ENCODE data around the gene JAG1.
"Not testable (repeated sequence)": the region's sequence is repeated elsewhere in the genome, so short reads cannot be mapped to it uniquely, and the experiment has no call there.

Gene JAG1

GRCh38 chr20:10604865-10605440, 68.8 kb downstream of the JAG1 start:
- DNase-seq: no peak

DNA sequence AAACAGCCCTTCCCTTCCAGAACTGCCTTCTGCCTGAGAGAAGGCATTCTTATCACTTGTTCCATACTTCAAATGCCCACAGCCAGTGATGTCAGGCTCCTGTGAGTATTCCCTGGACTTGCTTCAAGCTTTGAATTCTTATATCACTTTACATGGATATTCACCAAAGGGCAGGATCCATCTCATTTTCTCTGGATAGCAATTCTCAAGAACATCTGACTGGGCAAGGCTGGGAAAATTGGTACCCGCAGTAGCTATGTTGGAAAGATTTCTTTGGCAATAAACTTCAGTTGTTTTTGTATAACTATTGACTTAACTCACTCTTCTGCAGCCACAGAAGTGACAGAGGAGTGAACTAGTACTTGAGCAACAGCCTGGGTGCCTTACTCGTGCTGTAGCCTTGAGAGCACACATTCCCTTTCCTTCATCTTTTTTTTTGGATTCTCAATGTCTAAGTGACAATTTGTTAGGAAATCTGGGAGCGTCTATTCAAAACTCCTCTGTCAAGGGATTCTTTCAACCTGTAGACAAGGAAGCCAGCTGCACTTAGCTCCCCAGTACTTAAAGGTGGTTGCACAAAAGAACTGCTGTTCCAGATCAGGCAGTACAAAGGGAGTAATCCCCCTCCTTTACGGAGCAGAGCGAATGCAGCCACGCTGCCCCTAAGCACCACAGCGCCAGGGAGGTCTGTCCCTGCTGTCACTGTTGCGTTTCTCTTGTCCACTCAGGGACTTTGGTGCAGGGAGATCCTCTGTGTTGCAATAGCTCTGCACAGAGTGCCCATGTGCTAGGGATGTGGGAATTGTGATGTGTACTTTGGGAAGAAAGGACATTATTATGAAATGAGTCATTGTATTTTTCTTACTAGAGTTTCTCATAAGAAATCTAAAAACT, 69.6 kb downstream of the JAG1 start:
- DNase-seq: no peak

DNA sequence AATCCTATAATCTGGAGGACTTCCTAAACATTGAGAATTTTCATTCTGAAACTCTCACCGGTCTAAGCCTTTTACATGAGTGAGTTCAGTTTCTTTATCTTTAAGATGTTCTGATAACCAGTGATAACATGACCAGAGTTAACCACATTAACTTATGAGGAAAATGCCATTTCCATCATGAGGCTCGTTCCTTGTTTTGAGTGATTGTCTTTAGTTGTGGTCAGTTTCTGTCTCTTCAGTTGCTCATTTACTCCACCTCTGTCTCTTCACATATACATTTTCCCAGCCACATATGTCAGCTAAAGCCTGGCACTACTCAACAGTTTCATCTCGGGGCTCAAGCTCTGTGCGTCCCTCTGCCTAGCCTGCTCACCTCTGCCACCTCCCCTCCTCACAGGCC, 70.4 kb downstream of the JAG1 start:
- DNase-seq: peak; percentile 57

DNA sequence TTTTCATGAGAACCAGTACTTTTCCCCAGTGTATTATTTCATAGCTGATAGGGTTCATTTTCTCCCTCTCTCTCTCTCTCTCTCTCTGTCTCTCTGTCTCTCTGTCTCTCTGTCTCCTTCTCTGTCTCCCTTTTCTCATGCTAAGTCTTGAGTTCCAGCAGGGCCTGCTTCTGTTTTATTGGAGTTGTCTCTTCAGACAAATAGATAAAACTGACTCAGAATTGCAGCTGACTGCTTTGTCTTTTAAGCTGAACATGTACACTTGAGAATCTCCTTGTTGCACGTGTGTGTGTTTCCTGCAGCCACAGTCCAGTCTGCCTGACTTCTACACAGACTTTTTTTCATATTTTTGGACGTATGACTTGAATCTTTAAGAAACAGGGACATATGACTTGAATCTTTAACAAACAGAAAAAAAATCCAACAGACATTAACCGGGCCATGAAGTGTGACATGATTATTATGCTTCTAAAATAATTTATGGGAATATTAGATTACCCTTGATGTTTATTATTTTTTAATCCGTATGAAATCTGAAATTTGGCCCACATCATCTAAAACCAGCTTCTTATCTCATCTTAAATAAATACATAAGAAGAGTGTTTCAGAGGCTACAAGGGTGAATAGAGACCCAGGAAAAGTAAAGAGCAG, 71.5 kb downstream of the JAG1 start:
- DNase-seq: no peak

DNA sequence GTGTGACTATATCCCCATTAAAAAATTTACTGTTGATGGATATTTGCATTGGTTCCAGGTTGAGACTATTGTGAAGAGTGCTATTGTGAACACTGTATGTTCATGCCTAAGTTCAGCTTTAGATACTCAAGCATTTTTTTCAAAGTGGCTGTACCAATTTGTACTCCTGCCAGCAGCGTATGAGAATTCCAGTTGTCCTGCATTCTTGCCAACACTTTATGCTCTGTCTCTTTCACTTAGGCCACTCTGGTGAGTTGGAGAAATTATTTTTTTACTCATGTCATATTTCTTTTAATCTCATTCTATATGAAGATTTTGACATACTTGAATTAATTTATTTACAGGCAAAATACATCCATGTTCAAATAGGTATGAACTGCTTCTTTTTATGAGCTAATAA, 76.2 kb downstream of the JAG1 start:
- DNase-seq: no peak

GRCh38 chr20:10596710-10597121, 77.1 kb downstream of the JAG1 start:
- DNase-seq: no peak

DNA sequence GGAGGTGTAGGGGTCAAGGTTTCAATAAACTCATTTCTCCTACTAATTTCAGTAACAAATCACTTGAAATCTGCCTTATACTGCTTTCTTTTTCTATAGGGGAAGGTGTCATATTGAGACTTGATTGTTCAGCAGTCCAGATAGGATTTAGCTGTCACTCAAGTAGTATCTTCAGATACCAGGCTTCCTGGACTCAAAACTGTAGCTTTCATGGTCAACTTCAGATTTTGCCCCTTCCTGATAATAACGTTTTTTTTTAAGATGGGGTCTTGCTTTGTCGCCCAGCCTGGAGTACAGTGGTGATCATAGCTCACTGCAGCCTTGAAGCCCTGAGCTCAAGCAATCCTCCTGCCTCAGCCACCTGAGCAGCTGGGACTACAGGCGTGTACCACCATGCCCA, 77.8 kb downstream of the JAG1 start:
- no peak for DNase-seq

DNA sequence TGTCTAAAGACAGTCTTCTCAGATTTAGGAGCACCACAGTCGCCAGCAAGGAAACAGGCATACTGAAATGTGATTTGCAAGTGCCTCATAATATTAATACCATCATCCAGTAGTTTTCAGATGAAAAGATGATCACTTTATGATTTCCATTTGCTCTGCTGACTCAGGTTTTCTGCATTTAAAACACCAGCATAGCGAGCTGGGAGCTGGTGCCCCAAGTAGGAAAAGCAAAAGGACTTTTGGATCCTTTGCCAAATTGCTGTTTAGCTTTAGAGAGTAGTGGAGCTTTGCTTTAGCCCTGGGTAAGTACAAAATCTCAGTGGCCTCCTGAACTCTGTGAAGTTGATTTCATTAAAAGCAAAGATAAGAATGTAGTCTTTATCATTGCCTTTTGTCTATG, 78.5 kb downstream of the JAG1 start:
- DNase-seq: no peak

GRCh38 chr20:10594296-10594868, 79.4 kb downstream of the JAG1 start:
- no peak for DNase-seq

GRCh38 chr20:10591946-10592521, 81.8 kb downstream of the JAG1 start:
- no peak for DNase-seq

- DNase-seq: no peak
Observed at GRCh38 chr20:10590950-10591671, 82.7 kb downstream of the JAG1 start.

- DNase-seq: not testable (repeated sequence)
Observed at GRCh38 chr20:10590446-10590845, 83.4 kb downstream of the JAG1 start.
